ENCODE results near the gene MCM6. TPM values are rescaled to one million over a fixed set of nuclear protein-coding genes. Genes with fewer than 3 reads are reported as not detected.

MCM6 gene
- total and polyA plus RNA-seq, 4 donors = 6.8 to 15.6 (median 11.2) TPM

DNA sequence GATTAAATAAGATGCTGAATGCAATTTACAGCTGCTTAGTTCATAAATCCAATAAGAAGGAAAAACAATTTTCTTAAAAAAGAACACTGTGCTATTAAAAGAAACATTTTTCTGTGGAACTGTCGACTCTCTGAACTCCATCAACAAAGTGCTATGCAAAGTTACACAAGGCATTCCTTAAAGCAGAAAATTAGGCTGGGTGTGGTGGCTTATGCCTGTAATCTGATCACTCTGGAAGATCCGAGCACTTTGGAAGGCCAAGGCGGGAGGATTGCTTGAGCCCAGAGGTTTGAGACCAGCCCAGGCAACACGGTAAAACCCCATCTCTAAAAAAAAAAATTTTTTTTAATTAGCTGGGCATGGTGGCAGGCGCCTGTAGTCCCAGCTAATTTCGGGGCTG, 13.0 kb downstream of the MCM6 start:
- DNase-seq = no peak
- Histone ChIP-seq H3K9ac (ENCODE audit: insufficient read depth in 1 of 2, low read length in 2 of 2) (no peak overlapping the region), H3K9me3 (ENCODE audit: control insufficient read depth in 4 of 4, insufficient read depth in 3 of 4, low read length in 3 of 4) (peaks cover 0 to 2% (median 0%) of the 10 kb centered on the region in 4 donors), H3K27ac (ENCODE audit: low read depth in 1 of 2, low read length in 1 of 2) (no peak overlapping the region), H3K27me3 (ENCODE audit: control insufficient read depth in 3 of 3, insufficient read depth in 3 of 3, low read length in 2 of 3) (no peaks in the 10 kb centered on the region), H3K4me3 (no peak overlapping the region), H3K4me1 (ENCODE audit: control insufficient read depth in 5 of 5, insufficient read depth in 5 of 5, low read length in 5 of 5) (no peaks in the 10 kb centered on the region), H3K36me3 (ENCODE audit: control insufficient read depth in 4 of 4, insufficient read depth in 4 of 4, low read length in 4 of 4) (peaks cover 14 to 49% (median 28%) of the 10 kb centered on the region in 4 donors)
- TF ChIP-seq, protein P1, sequence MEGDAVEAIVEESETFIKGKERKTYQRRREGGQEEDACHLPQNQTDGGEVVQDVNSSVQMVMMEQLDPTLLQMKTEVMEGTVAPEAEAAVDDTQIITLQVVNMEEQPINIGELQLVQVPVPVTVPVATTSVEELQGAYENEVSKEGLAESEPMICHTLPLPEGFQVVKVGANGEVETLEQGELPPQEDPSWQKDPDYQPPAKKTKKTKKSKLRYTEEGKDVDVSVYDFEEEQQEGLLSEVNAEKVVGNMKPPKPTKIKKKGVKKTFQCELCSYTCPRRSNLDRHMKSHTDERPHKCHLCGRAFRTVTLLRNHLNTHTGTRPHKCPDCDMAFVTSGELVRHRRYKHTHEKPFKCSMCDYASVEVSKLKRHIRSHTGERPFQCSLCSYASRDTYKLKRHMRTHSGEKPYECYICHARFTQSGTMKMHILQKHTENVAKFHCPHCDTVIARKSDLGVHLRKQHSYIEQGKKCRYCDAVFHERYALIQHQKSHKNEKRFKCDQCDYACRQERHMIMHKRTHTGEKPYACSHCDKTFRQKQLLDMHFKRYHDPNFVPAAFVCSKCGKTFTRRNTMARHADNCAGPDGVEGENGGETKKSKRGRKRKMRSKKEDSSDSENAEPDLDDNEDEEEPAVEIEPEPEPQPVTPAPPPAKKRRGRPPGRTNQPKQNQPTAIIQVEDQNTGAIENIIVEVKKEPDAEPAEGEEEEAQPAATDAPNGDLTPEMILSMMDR (IDR thresholded peaks at IDR 0.05; ENCODE audit: control extremely low read depth, extremely low read depth) = no peak
- ATAC-seq (ENCODE audit: insufficient read depth, low FRiP score) = no peak
- 91 to 92% methylated on average over 6 of the region's 6 CpGs for WGBS, 2 donors

DNA sequence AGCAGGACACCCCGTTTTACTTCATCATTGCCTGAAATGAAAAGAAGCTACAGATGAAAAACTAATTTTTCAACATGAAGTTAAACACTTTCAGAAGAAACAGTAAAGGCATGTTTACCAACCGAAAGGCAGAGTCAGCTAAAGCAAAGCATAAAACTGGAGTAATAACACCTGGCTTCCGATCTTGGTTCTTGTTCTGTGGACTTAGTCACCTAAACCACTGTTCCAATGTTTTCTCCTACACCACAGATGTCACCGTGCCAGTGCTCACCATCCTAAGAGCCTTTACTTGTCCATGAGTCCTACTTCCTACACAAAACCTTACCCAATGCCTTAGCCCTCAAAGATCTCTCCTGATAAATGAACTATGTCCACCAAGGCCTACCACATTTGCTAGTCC, 13.5 kb downstream of the MCM6 start:
- H3K27me3 ChIP-seq (ENCODE audit: control insufficient read depth in 3 of 3, insufficient read depth in 3 of 3, low read length in 2 of 3) = no peaks in the 10 kb centered on the region
- no peak overlapping the region for H3K27ac ChIP-seq (ENCODE audit: low read depth in 1 of 2, low read length in 1 of 2)
- DNase-seq = no peak
- H3K4me1 ChIP-seq (ENCODE audit: control insufficient read depth in 5 of 5, insufficient read depth in 5 of 5, low read length in 5 of 5) = no peaks in the 10 kb centered on the region
- no peak overlapping the region for H3K4me3 ChIP-seq
- H3K9ac ChIP-seq (ENCODE audit: insufficient read depth in 1 of 2, low read length in 2 of 2) = no peak overlapping the region
- H3K36me3 ChIP-seq (ENCODE audit: control insufficient read depth in 4 of 4, insufficient read depth in 4 of 4, low read length in 4 of 4) = peaks cover 17 to 47% (median 25%) of the 10 kb centered on the region in 4 donors
- WGBS, 2 donors = 89 to 92% methylated on average over 4 of the region's 4 CpGs
- TF ChIP-seq, protein P1 (IDR thresholded peaks at IDR 0.05; ENCODE audit: control extremely low read depth, extremely low read depth) = no peak
- peaks cover 0 to 2% (median 0%) of the 10 kb centered on the region in 4 donors for H3K9me3 ChIP-seq (ENCODE audit: control insufficient read depth in 4 of 4, insufficient read depth in 3 of 4, low read length in 3 of 4)
- ATAC-seq (ENCODE audit: insufficient read depth, low FRiP score) = no peak

DNA sequence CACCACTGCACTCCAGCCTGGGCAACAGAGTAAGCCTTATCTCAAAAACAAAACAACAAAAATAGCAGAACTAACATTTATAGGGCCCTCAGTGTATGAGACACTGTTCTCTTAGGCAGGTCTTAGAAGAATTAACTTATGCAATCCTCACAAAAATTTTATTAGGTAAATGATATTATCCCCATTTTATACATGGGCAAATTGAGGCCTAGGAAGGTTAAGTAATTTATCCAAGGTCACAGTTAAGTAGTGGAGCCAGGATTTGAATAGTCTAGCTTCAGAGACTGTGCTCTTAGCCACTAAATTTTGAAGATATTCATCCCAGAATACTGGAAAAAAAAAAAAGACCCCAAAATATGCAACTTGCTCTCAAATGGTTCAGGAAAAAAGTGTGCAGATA, 22.8 kb downstream of the MCM6 start:
- Histone ChIP-seq H3K4me3 (no peak overlapping the region), H3K9me3 (ENCODE audit: control insufficient read depth in 4 of 4, insufficient read depth in 3 of 4, low read length in 3 of 4) (no peaks in the 10 kb centered on the region), H3K9ac (ENCODE audit: insufficient read depth in 1 of 2, low read length in 2 of 2) (no peak overlapping the region), H3K36me3 (ENCODE audit: control insufficient read depth in 4 of 4, insufficient read depth in 4 of 4, low read length in 4 of 4) (peaks cover 9 to 28% (median 13%) of the 10 kb centered on the region in 4 donors), H3K27ac (ENCODE audit: low read depth in 1 of 2, low read length in 1 of 2) (no peak overlapping the region), H3K27me3 (ENCODE audit: control insufficient read depth in 3 of 3, insufficient read depth in 3 of 3, low read length in 2 of 3) (no peaks in the 10 kb centered on the region), H3K4me1 (ENCODE audit: control insufficient read depth in 5 of 5, insufficient read depth in 5 of 5, low read length in 5 of 5) (no peaks in the 10 kb centered on the region)
- TF ChIP-seq, protein P1 (IDR thresholded peaks at IDR 0.05; ENCODE audit: control extremely low read depth, extremely low read depth) = no peak
- DNase-seq (no peak), ATAC-seq (ENCODE audit: insufficient read depth, low FRiP score) (no peak)

DNA sequence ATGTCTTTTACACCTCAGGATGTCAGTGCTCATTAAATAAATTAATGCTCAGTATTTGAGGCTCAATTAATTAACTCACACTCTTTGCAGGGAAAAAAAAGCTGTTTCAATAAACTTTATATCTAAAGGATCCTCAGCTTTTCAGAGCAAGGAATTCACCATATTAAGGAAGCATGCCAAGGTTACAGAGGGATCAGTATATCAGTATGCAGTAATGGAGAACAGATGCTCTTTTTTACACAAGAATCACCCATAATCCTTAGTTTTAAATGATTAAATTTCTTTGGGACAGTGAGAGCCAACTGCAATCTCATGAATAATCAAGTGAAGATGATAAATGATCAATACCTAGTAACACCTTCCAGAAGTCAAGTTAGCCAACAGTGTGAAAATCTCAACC, 24.4 kb downstream of the MCM6 start:
- no peak for ATAC-seq (ENCODE audit: insufficient read depth, low FRiP score)
- TF ChIP-seq, protein P1 (IDR thresholded peaks at IDR 0.05; ENCODE audit: control extremely low read depth, extremely low read depth) = no peak
- H3K4me3 ChIP-seq = no peak overlapping the region
- DNase-seq = no peak
- H3K27me3 ChIP-seq (ENCODE audit: control insufficient read depth in 3 of 3, insufficient read depth in 3 of 3, low read length in 2 of 3) = no peaks in the 10 kb centered on the region
- H3K9ac ChIP-seq (ENCODE audit: insufficient read depth in 1 of 2, low read length in 2 of 2) = no peak overlapping the region
- no peaks in the 10 kb centered on the region for H3K4me1 ChIP-seq (ENCODE audit: control insufficient read depth in 5 of 5, insufficient read depth in 5 of 5, low read length in 5 of 5)
- H3K27ac ChIP-seq (ENCODE audit: low read depth in 1 of 2, low read length in 1 of 2) = no peak overlapping the region
- H3K36me3 ChIP-seq (ENCODE audit: control insufficient read depth in 4 of 4, insufficient read depth in 4 of 4, low read length in 4 of 4) = peaks cover 8 to 30% (median 19%) of the 10 kb centered on the region in 4 donors
- H3K9me3 ChIP-seq (ENCODE audit: control insufficient read depth in 4 of 4, insufficient read depth in 3 of 4, low read length in 3 of 4) = no peaks in the 10 kb centered on the region
